Measurements from ENCODE around the gene RAD51B. TPM values are rescaled to one million over a fixed set of nuclear protein-coding genes. Genes with fewer than 3 reads are reported as not detected.
A peak's percentile ranks its signal among the peaks of the same experiment; 100 is the strongest.
"Not testable (repeated sequence)": the region's sequence is repeated elsewhere in the genome, so short reads cannot be mapped to it uniquely, and the experiment has no call there.

Gene RAD51B
- total RNA-seq, 5 donors from 2014 or later (not counting 1 experiment from before 2014, with no cell fraction given) = 25.4 to 47.9 (median 30.0) TPM

- Histone ChIP-seq H3K4me3 (ENCODE audit: control insufficient read depth in 1 of 2, extremely low read depth in 1 of 2, low read length in 1 of 2) (peak overlapping the region in 1 of 2 donors; percentile 36), H3K27me3 (replicated peaks in 1 of 2; ENCODE audit: control insufficient read depth in 2 of 2, extremely low read depth in 1 of 2, insufficient read depth in 2 of 2, low read length in 1 of 2) (no peaks in the 10 kb centered on the region), H3K27ac (ENCODE audit: low read length) (peak overlapping the region; percentile 92), H3K9me3 (no peaks in the 10 kb centered on the region), H3K4me1 (ENCODE audit: control insufficient read depth in 1 of 2, extremely low read depth in 1 of 2, insufficient read depth in 2 of 2, low read length in 2 of 2) (peaks cover 55% of the 10 kb centered on the region in 2 experiments), H3K36me3 (ENCODE audit: control insufficient read depth in 2 of 2, extremely low read depth in 1 of 2, insufficient read depth in 1 of 2, low read length in 1 of 2) (no peaks in the 10 kb centered on the region)
- Mint-ChIP-seq H3K36me3 (no peaks in the 10 kb centered on the region), H3K27ac (peak overlapping the region; percentile 99), H3K9me3 (peaks cover 0 to 4% (median 0%) of the 10 kb centered on the region in 3 donors), H3K4me3 (peak overlapping the region; percentile 29 to 77 (median 39)), H3K27me3 (no peaks in the 10 kb centered on the region), H3K4me1 (peaks cover 79 to 92% (median 90%) of the 10 kb centered on the region in 3 donors)
- peak; percentile 68 to 90 (median 84) for ATAC-seq (replicated peaks in 1 of 4)
- ChIA-PET CTCF (interaction anchor here (0.6 to 1.4 kb wide), 7 partner anchors 11 to 531 kb away, joined by 3 to 5 read pairs (median 3); no protein-coding TSS in a partner anchor), POLR2A (interaction anchor here in 1 of 2 donors (0.8 kb wide), 1 partner anchor 509 kb away, joined by 9 read pairs; the partner anchor contains the start of gene ZFP36L1)
- 3% methylated on average over 8 of the region's 11 CpGs for WGBS (ENCODE audit: insufficient coverage)
- DNase-seq = peak; percentile 45 to 78 (median 64)
Observed at GRCh38 chr14:68283378-68284123, 464.0 kb downstream of the RAD51B start.

- Histone ChIP-seq H3K27ac (ENCODE audit: low read length) (peak overlapping the region; percentile 92), H3K9me3 (no peaks in the 10 kb centered on the region), H3K4me1 (ENCODE audit: control insufficient read depth in 1 of 2, extremely low read depth in 1 of 2, insufficient read depth in 2 of 2, low read length in 2 of 2) (peaks cover 55% of the 10 kb centered on the region in 2 experiments), H3K4me3 (ENCODE audit: control insufficient read depth in 1 of 2, extremely low read depth in 1 of 2, low read length in 1 of 2) (no peak overlapping the region), H3K36me3 (ENCODE audit: control insufficient read depth in 2 of 2, extremely low read depth in 1 of 2, insufficient read depth in 1 of 2, low read length in 1 of 2) (no peaks in the 10 kb centered on the region), H3K27me3 (replicated peaks in 1 of 2; ENCODE audit: control insufficient read depth in 2 of 2, extremely low read depth in 1 of 2, insufficient read depth in 2 of 2, low read length in 1 of 2) (no peaks in the 10 kb centered on the region)
- H3K27me3 Mint-ChIP-seq = no peaks in the 10 kb centered on the region
- peak overlapping the region in 2 of 3 donors; percentile 1 to 77 for H3K4me3 Mint-ChIP-seq
- no peaks in the 10 kb centered on the region for H3K36me3 Mint-ChIP-seq
- peaks cover 0 to 4% (median 0%) of the 10 kb centered on the region in 3 donors for H3K9me3 Mint-ChIP-seq
- peaks cover 75 to 88% (median 85%) of the 10 kb centered on the region in 3 donors for H3K4me1 Mint-ChIP-seq
- H3K27ac Mint-ChIP-seq = peak overlapping the region; percentile 99
- ATAC-seq (replicated peaks in 1 of 4) = no peak
- no peak for DNase-seq
- CTCF ChIA-PET = interaction anchor here (0.6 to 1.2 kb wide), 6 partner anchors 10 to 671 kb away, joined by 3 to 4 read pairs (median 3); no protein-coding TSS in a partner anchor
- POLR2A ChIA-PET = interaction anchor here in 1 of 2 donors (0.8 kb wide), 1 partner anchor 508 kb away, joined by 9 read pairs; the partner anchor contains the start of gene ZFP36L1
Observed at GRCh38 chr14:68284333-68284732, 464.8 kb downstream of the RAD51B start.

DNA sequence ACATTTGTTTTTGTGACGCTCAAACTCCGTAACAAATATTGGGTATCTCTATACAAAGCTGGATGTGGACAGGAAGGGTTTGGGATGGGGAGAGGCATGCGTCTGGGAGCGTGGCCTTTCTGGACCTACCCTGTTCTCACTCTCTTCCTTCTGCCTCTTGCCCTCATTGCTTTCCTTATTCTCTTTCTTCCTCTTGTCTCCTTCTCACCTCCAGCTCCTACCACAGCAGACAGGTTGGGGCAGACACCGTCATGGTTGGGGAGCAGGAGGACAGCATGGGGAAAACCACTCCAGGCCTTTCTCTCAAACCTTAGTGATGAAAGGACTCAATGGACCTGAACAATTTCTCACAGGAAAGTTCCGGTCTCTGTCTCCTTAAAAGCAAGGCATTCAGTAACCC lies 465.3 kb downstream of the RAD51B start:
- peaks cover 55% of the 10 kb centered on the region in 2 experiments for H3K4me1 ChIP-seq (ENCODE audit: control insufficient read depth in 1 of 2, extremely low read depth in 1 of 2, insufficient read depth in 2 of 2, low read length in 2 of 2)
- peak overlapping the region in 1 of 2 donors; percentile 19 for H3K4me3 ChIP-seq (ENCODE audit: control insufficient read depth in 1 of 2, extremely low read depth in 1 of 2, low read length in 1 of 2)
- no peaks in the 10 kb centered on the region for H3K36me3 ChIP-seq (ENCODE audit: control insufficient read depth in 2 of 2, extremely low read depth in 1 of 2, insufficient read depth in 1 of 2, low read length in 1 of 2)
- peaks cover 73 to 86% (median 85%) of the 10 kb centered on the region in 3 donors for H3K4me1 Mint-ChIP-seq
- no peaks in the 10 kb centered on the region for H3K9me3 ChIP-seq
- no peaks in the 10 kb centered on the region for H3K36me3 Mint-ChIP-seq
- no peak for DNase-seq
- peak overlapping the region; percentile 99 for H3K27ac Mint-ChIP-seq
- POLR2A ChIA-PET = no interaction called here
- ATAC-seq (replicated peaks in 1 of 4) = no peak
- H3K27me3 Mint-ChIP-seq = no peaks in the 10 kb centered on the region
- peaks cover 0 to 4% (median 0%) of the 10 kb centered on the region in 3 donors for H3K9me3 Mint-ChIP-seq
- peak overlapping the region; percentile 92 for H3K27ac ChIP-seq (ENCODE audit: low read length)
- CTCF ChIA-PET = interaction anchor here (0.7 to 1.0 kb wide), 2 partner anchors 559 to 670 kb away, joined by 3 read pairs; no protein-coding TSS in a partner anchor
- H3K27me3 ChIP-seq (replicated peaks in 1 of 2; ENCODE audit: control insufficient read depth in 2 of 2, extremely low read depth in 1 of 2, insufficient read depth in 2 of 2, low read length in 1 of 2) = no peaks in the 10 kb centered on the region
- H3K4me3 Mint-ChIP-seq = peak overlapping the region; percentile 43 to 77 (median 50)
- 67% methylated on average over 1 of the region's 6 CpGs for whole genome bisulfite sequencing (ENCODE audit: insufficient coverage)

DNA sequence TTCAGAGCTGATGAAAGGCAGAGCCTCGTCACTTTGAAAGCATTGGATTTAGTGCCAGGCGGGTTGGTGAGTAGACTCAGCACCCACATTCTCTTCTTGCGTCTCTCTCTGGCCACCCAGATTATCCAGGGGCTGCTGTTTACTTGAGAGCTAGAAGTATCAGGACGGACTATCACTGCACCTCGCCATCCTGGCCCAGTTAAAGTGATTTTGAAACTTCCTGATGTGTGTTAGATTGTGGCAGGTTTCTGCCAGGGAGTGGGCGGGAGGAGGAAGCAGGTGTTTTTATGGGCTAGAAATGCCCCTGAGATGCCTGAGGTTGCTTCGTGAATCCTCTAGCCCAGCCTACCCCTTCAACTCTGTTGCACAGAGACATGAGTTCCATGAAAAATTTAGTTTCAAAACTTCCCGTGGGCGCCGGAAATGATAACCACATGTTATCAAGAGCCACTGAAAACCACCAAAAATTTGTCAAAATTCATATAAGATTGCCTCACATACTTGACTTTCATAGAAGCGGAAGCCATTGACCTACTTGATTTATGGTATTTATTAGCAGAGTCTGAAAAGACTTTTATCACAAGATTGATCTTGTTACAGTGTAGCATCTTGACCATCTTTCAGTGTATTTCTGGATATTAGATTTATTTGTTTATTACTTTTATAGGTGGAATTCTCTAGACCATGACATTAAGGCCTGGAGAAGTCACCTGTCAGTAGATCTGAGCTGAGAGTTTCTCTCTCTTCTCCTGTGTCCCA lies 466.0 kb downstream of the RAD51B start:
- 0% methylated on average over 5 of the region's 11 CpGs for WGBS (ENCODE audit: insufficient coverage)
- H3K4me3 ChIP-seq (ENCODE audit: control insufficient read depth in 1 of 2, extremely low read depth in 1 of 2, low read length in 1 of 2) = peak overlapping the region in 1 of 2 donors; percentile 17
- peaks cover 67 to 79% (median 79%) of the 10 kb centered on the region in 3 donors for H3K4me1 Mint-ChIP-seq
- peak overlapping the region; percentile 99 for H3K27ac Mint-ChIP-seq
- peak overlapping the region; percentile 47 to 77 (median 50) for H3K4me3 Mint-ChIP-seq
- peaks cover 0 to 4% (median 0%) of the 10 kb centered on the region in 3 donors for H3K9me3 Mint-ChIP-seq
- ChIA-PET POLR2A (interaction anchor here in 1 of 2 donors (0.6 to 0.7 kb wide), 2 partner anchors 469 to 673 kb away, joined by 3 to 5 read pairs; partner anchors contain the start of gene ZFYVE26), CTCF (interaction anchor here in 1 of 2 donors (0.5 to 1.0 kb wide), 2 partner anchors 398 to 558 kb away, joined by 3 read pairs; no protein-coding TSS in a partner anchor)
- no peaks in the 10 kb centered on the region for H3K27me3 ChIP-seq (replicated peaks in 1 of 2; ENCODE audit: control insufficient read depth in 2 of 2, extremely low read depth in 1 of 2, insufficient read depth in 2 of 2, low read length in 1 of 2)
- no peaks in the 10 kb centered on the region for H3K9me3 ChIP-seq
- H3K27ac ChIP-seq (ENCODE audit: low read length) = peak overlapping the region; percentile 92
- H3K36me3 ChIP-seq (ENCODE audit: control insufficient read depth in 2 of 2, extremely low read depth in 1 of 2, insufficient read depth in 1 of 2, low read length in 1 of 2) = no peaks in the 10 kb centered on the region
- no peaks in the 10 kb centered on the region for H3K36me3 Mint-ChIP-seq
- ATAC-seq (replicated peaks in 1 of 4) = peak; percentile 36 to 68 (median 54)
- DNase-seq = peak; percentile 23 to 78 (median 51)
- H3K27me3 Mint-ChIP-seq = no peaks in the 10 kb centered on the region
- peaks cover 50 to 55% of the 10 kb centered on the region in 2 experiments for H3K4me1 ChIP-seq (ENCODE audit: control insufficient read depth in 1 of 2, extremely low read depth in 1 of 2, insufficient read depth in 2 of 2, low read length in 2 of 2)

DNA sequence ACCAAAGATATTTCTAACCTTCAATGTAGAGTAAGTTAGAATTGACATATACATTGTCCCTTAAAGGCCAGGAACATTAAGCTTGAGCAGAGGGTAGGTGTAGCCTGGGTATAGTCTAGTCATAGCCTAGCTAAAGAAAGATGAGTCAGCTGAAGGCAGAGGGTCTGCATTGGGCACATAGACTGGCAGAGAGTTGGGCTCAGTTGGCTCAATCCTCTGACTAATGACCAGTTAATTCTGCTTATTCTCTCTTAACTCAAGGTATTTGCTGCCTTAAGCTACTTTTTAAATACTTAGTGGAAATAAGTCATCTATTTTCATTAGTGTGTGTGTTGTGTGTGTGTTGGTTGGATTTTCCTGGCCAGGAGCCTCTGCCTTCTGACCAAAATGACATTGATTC lies 467.1 kb downstream of the RAD51B start:
- Mint-ChIP-seq H3K9me3 (peaks cover 0 to 4% (median 0%) of the 10 kb centered on the region in 3 donors), H3K4me1 (peaks cover 63 to 73% (median 71%) of the 10 kb centered on the region in 3 donors), H3K27ac (peak overlapping the region; percentile 99), H3K27me3 (no peaks in the 10 kb centered on the region), H3K4me3 (peak overlapping the region in 1 of 3 donors; percentile 77), H3K36me3 (no peaks in the 10 kb centered on the region)
- DNase-seq = no peak
- ChIA-PET POLR2A (interaction anchor here in 1 of 2 donors (1.1 kb wide), 1 partner anchor 91 kb away, joined by 4 read pairs; no protein-coding TSS in a partner anchor), CTCF (interaction anchor here (0.9 to 1.2 kb wide), 2 partner anchors 11 to 538 kb away, joined by 4 read pairs; no protein-coding TSS in a partner anchor)
- Histone ChIP-seq H3K9me3 (no peaks in the 10 kb centered on the region), H3K36me3 (ENCODE audit: control insufficient read depth in 2 of 2, extremely low read depth in 1 of 2, insufficient read depth in 1 of 2, low read length in 1 of 2) (no peaks in the 10 kb centered on the region), H3K27me3 (replicated peaks in 1 of 2; ENCODE audit: control insufficient read depth in 2 of 2, extremely low read depth in 1 of 2, insufficient read depth in 2 of 2, low read length in 1 of 2) (no peaks in the 10 kb centered on the region), H3K4me3 (ENCODE audit: control insufficient read depth in 1 of 2, extremely low read depth in 1 of 2, low read length in 1 of 2) (no peak overlapping the region), H3K27ac (ENCODE audit: low read length) (peak overlapping the region; percentile 92), H3K4me1 (ENCODE audit: control insufficient read depth in 1 of 2, extremely low read depth in 1 of 2, insufficient read depth in 2 of 2, low read length in 2 of 2) (peaks cover 50 to 60% of the 10 kb centered on the region in 2 experiments)
- no peak for ATAC-seq (replicated peaks in 1 of 4)

DNA sequence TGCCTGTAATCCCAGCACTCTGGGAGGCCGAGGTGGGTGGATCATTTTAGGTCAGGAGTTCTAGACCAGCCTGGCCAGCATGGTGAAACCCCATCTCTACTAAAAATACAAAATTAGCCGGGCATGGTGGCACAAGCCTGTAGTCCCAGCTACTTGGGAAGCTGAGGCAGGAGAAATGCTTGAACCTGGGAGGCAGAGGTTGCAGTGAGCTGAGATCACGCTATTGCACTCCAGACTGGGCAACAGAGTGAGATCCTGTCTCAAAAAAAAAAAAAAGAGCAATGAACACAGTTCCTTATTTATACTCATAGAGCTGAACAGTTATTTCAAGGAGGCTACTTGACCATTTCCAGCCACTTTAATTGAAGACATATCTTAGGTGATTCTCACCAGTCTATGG lies 469.9 kb downstream of the RAD51B start:
- CTCF ChIA-PET = interaction anchor here in 1 of 2 donors (0.6 kb wide), 1 partner anchor 30 kb away, joined by 3 read pairs; no protein-coding TSS in a partner anchor
- H3K36me3 ChIP-seq (ENCODE audit: control insufficient read depth in 2 of 2, extremely low read depth in 1 of 2, insufficient read depth in 1 of 2, low read length in 1 of 2); H3K4me3 ChIP-seq (ENCODE audit: control insufficient read depth in 1 of 2, extremely low read depth in 1 of 2, low read length in 1 of 2); H3K27ac ChIP-seq (ENCODE audit: low read length); H3K36me3 Mint-ChIP-seq; POLR2A ChIA-PET; DNase-seq; H3K27me3 ChIP-seq (replicated peaks in 1 of 2; ENCODE audit: control insufficient read depth in 2 of 2, extremely low read depth in 1 of 2, insufficient read depth in 2 of 2, low read length in 1 of 2); H3K9me3 Mint-ChIP-seq; H3K27me3 Mint-ChIP-seq; ATAC-seq (replicated peaks in 1 of 4); H3K9me3 ChIP-seq; H3K4me3 Mint-ChIP-seq; H3K27ac Mint-ChIP-seq: not testable (repeated sequence)
- WGBS (ENCODE audit: insufficient coverage) = no CpG with 5 or more reads among the region's 3 CpGs
- peaks cover 49% of the 10 kb centered on the region in 2 experiments for H3K4me1 ChIP-seq (ENCODE audit: control insufficient read depth in 1 of 2, extremely low read depth in 1 of 2, insufficient read depth in 2 of 2, low read length in 2 of 2)
- H3K4me1 Mint-ChIP-seq = peaks cover 61 to 73% (median 72%) of the 10 kb centered on the region in 3 donors
